Heart right ventricle (tissue), 16 donors: ENCODE results near the gene ABCA10. TPM values are rescaled to one million over a fixed set of nuclear protein-coding genes. Genes with fewer than 3 reads are reported as not detected.
"Not testable (repeated sequence)": the region's sequence is repeated elsewhere in the genome, so short reads cannot be mapped to it uniquely, and the experiment has no call there.

Experiments used
- ATAC-seq, 8 donors: fragments of 200-7000 bp; cut with Tn5 transposase; one replicate each; pipeline ENCODE4 v1.9.1; 2020; ENCODE audit warnings: mild to moderate bottlenecking in 8 of 8, moderate library complexity in 8 of 8, moderate number of reproducible peaks in 1 of 8
- DNase-seq, 2 donors: peaks; one replicate each; pipeline ENCODE4 v3.0.0-alpha.2; 2020
- H3K27ac ChIP-seq, 10 donors: fragments of 200-600 bp; sonication (generic) in 2 of 10; one replicate each; pipeline versions ENCODE4 v1.5.0 to v1.8.0; 2020 to 2022; ENCODE audit warnings: mild to moderate bottlenecking in 3 of 10
- H3K27me3 ChIP-seq, 7 donors: fragments of 200-600 bp; one replicate each; pipeline ENCODE4 v1.8.0; 2021 to 2022; ENCODE audit warnings: mild to moderate bottlenecking in 2 of 7
- H3K36me3 ChIP-seq, 9 donors: fragments of 200-600 bp; sonication (generic) in 1 of 9; one replicate each; pipeline versions ENCODE4 v1.5.0 to v1.8.0; 2020 to 2022; ENCODE audit warnings: mild to moderate bottlenecking in 2 of 9
- H3K4me1 ChIP-seq, 9 donors: fragments of 200-600 bp; sonication (generic) in 1 of 9; one replicate each; pipeline versions ENCODE4 v1.5.0 to v1.8.0; 2020 to 2022; ENCODE audit warnings: mild to moderate bottlenecking in 4 of 9
- H3K4me3 ChIP-seq, 10 donors: fragments of 200-600 bp; sonication (generic) in 2 of 10; one replicate each; pipeline versions ENCODE4 v1.5.0 to v1.8.0; 2020 to 2022; ENCODE audit warnings: mild to moderate bottlenecking in 7 of 10, moderate library complexity in 2 of 10
- H3K9me3 ChIP-seq, 11 donors: fragments of 200-600 bp in 10 of 11; sonication (generic) in 2 of 11; one replicate each; pipeline versions ENCODE4 v1.5.0 to v1.8.0; 2013 to 2022; ENCODE audit warnings: mild to moderate bottlenecking in 2 of 11, control low read depth in 1 of 11, moderate library complexity in 1 of 11
- WGBS, 2 donors: extraction: QIAGEN DNeasy Blood & Tissue Kit; methylation state at CpG; one replicate each; pipeline ENCODE4 v1.1.7; 2013; ENCODE audit warnings: inconsistent platforms in 1 of 2; 5-methylcytosine and 5-hydroxymethylcytosine counted together
- intact Hi-C, 10 donors: fragments of 100-400 bp; cut with DNase I; formaldehyde crosslinking; loops; one replicate each; pipeline versions ENCODE4 v1.11.1 to v1.14.2; 2022
- polyA plus RNA-seq, 2 donors: library from polyadenylated mRNA; stranded (reverse); fragments of 200-250 nt; gene quantifications; one replicate each; pipeline ENCODE4 v1.2.3, GENCODE V29; 2013
- total RNA-seq, 10 donors: library from RNA; stranded (reverse); fragmentation: NEBNext Ultra II Directional in 3 of 10; extraction: Animal tissue kit (Norgen Biotek cat#: 25700) in 3 of 10; gene quantifications; one replicate each; pipeline versions ENCODE4 v1.2.1 to v1.2.4, GENCODE V29; 2021 to 2023
- TF ChIP-seq, protein P1 (sequence below), 9 donors: fragments of 200-600 bp; sonication (generic) in 2 of 9; IDR thresholded peaks; one replicate each; pipeline versions ENCODE4 v1.5.0 to v1.8.0; 2021 to 2022; ENCODE audit warnings: antibody characterized with exemption in 9 of 9, mild to moderate bottlenecking in 5 of 9, moderate library complexity in 1 of 9
- donor health status: Arrhythmogenic right ventricular cardiomyopathy.
- donor health status: ischemic (EF 13 %, LVEDD 7.1; RV severe dilation, severe dysfunction).
- donor health status: healthy with polysubstance abuse.
- donor health status: DM: no; HTN: yes; CAD: no.
- donor health status: DM: no; HTN: no; CAD: no.
- donor health status: ischemic (EF 25% LVEDD 6.9; RV normal size, moderate dysfunction).
- donor health status: ischemic (EF 25% LVEDD 5.7; RV mildly dilated, moderate dysfunction).
- donor health status: healthy.
- donor health status: DM: yes; HTN: yes; CAD: no.
- donor health status: Ischemic cardiomyopathy.
- donor health status: ischemic (EF 35%, LVEDD 5.7; RV mildly dilated, moderate dysfunction).
- donor health status: nonischemic (EF 11% LVEDD 7.7; RV severe dilation, severe dysfunction).
- donor health status: DM: yes; HTN: yes; CAD: no.
- donor health status: PGD.
- donor health status: ischemic (EF 29% LVEDD 5.4; RV normal size, mild dysfunction).
- donor health status: nonischemic (EF 23%, LVEDD 6.1; RV moderate dilation, normal function).

The ABCA10 gene
- total and polyA plus RNA-seq, 12 donors = 1.0 to 60.9 (median 3.6) TPM

DNA sequence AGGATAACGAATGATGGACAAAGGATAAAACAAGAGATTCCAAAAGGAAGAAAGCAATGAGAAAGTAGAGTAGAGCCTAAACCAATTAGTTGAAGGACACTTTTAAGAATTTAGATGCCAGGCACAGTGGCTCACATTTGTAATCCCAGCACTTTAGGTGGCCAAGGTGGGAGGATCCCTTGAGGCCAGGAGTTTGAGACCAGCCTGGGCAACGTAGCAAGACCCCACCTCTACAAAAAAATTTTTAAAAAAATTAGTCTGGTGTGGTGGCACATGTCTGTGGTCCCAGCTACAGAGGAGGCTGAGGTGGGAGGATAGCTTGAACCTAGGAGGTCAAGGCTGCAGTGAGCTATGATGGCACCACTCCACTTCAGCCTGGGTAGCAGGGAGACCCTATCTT, 20.0 kb downstream of the ABCA10 start:
- TF ChIP-seq, protein P1, sequence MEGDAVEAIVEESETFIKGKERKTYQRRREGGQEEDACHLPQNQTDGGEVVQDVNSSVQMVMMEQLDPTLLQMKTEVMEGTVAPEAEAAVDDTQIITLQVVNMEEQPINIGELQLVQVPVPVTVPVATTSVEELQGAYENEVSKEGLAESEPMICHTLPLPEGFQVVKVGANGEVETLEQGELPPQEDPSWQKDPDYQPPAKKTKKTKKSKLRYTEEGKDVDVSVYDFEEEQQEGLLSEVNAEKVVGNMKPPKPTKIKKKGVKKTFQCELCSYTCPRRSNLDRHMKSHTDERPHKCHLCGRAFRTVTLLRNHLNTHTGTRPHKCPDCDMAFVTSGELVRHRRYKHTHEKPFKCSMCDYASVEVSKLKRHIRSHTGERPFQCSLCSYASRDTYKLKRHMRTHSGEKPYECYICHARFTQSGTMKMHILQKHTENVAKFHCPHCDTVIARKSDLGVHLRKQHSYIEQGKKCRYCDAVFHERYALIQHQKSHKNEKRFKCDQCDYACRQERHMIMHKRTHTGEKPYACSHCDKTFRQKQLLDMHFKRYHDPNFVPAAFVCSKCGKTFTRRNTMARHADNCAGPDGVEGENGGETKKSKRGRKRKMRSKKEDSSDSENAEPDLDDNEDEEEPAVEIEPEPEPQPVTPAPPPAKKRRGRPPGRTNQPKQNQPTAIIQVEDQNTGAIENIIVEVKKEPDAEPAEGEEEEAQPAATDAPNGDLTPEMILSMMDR (IDR thresholded peaks at IDR 0.05) = no peak
- peaks cover 0 to 17% (median 0%) of the 10 kb centered on the region in 11 donors for H3K9me3 ChIP-seq
- no peak overlapping the region for H3K4me3 ChIP-seq
- no peak for DNase-seq
- intact Hi-C loops = no loop called here
- no peaks in the 10 kb centered on the region for H3K27me3 ChIP-seq
- ATAC-seq = no peak
- 92 to 93% methylated on average over 2 of the region's 2 CpGs for WGBS, 2 donors
- H3K27ac ChIP-seq = no peak overlapping the region
- peaks cover 0 to 10% (median 4%) of the 10 kb centered on the region in 9 donors for H3K36me3 ChIP-seq
- H3K4me1 ChIP-seq = no peaks in the 10 kb centered on the region

DNA sequence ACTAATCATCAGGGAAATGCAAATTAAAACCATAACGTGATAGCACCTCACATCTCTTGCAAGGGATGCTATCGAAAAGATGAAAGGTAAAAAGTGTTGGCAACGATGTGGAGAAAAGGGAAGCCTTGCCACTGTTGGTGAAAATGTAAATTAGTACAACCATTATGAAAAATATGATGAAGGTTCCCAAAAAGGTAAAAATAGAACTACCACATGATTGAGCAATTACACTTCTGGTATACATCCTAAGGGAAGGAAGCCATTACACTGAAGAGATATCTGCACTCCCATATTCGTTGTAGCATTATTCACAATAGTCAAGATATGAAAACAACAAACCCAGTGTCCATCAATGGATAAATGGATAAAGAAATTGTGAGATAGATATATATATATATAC, 21.5 kb downstream of the ABCA10 start:
- Histone ChIP-seq H3K9me3 (peaks cover 0 to 8% (median 0%) of the 10 kb centered on the region in 11 donors), H3K36me3 (no peaks in the 10 kb centered on the region), H3K27ac (no peak overlapping the region), H3K27me3 (no peaks in the 10 kb centered on the region), H3K4me1 (no peaks in the 10 kb centered on the region), H3K4me3 (no peak overlapping the region)
- ATAC-seq (no peak), DNase-seq (no peak)
- WGBS, 2 donors = 75 to 77% methylated on average over 4 of the region's 4 CpGs
- intact Hi-C loops = no loop called here
- TF ChIP-seq, protein P1 (IDR thresholded peaks at IDR 0.05) = no peak

DNA sequence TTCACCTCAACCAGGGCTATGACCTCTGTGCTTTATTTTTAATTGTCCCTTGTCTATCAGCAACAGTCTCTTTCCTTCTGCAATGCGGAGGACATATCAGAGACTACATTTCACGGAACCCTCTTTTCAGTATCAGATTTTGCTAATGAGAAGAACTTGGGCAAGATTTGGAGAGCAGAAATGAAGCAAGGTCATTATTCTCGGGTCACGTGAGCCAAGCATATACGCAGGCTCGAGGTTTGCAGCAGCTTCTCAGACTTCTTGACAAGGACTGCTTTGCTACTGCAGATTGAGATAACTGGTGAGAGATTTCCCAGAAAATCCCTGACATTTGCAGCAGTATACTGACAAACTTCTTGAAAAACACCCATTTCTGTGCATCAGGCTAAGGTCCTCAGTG, 30.4 kb downstream of the ABCA10 start:
- TF ChIP-seq, protein P1 (IDR thresholded peaks at IDR 0.05) = no peak
- Histone ChIP-seq H3K4me1 (no peaks in the 10 kb centered on the region), H3K27me3 (no peaks in the 10 kb centered on the region), H3K36me3 (peaks cover 0 to 10% (median 0%) of the 10 kb centered on the region in 9 donors), H3K4me3 (no peak overlapping the region), H3K9me3 (no peaks in the 10 kb centered on the region), H3K27ac (no peak overlapping the region)
- intact Hi-C loops = no loop called here
- no peak for ATAC-seq
- no peak for DNase-seq
- WGBS, 2 donors = 62 to 65% methylated on average over 6 of the region's 6 CpGs

- intact Hi-C loops, H3K27ac ChIP-seq, H3K27me3 ChIP-seq, H3K9me3 ChIP-seq, H3K4me3 ChIP-seq, ATAC-seq, H3K4me1 ChIP-seq: not testable (repeated sequence)
- peaks cover 0 to 26% (median 0%) of the 10 kb centered on the region in 9 donors for H3K36me3 ChIP-seq
- peak in 1 of 2 donors; percentile 9 for DNase-seq
- 96 to 97% methylated on average over 32 to 39 of the region's 40 CpGs for WGBS, 2 donors
Measured at GRCh38 chr17:69196105-69196653, 32.4 kb downstream of the ABCA10 start.

DNA sequence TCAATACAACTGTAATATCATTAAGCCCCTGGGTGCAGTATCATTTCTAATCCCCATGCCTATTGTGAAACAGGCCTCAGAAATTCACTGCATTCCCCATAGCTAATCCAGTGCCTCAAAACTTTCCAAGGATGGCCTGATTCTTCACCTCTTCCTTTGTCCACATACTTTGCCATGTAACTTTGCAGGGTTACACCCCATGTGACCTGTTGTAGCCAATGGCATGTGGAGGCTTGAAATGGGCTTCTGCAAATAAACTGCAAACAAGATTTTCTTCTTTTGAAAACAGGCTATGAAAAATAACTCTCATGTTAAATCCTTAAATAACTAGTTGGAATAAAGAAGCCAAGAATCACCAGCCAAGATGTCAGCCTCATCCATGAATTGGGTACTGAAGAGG, 35.9 kb downstream of the ABCA10 start:
- TF ChIP-seq, protein P1 (IDR thresholded peaks at IDR 0.05) = no peak
- Histone ChIP-seq H3K36me3 (peaks cover 0 to 36% (median 0%) of the 10 kb centered on the region in 9 donors), H3K4me3 (no peak overlapping the region), H3K4me1 (no peaks in the 10 kb centered on the region), H3K9me3 (no peaks in the 10 kb centered on the region), H3K27me3 (no peaks in the 10 kb centered on the region), H3K27ac (no peak overlapping the region)
- ATAC-seq (no peak), DNase-seq (no peak)
- intact Hi-C loops = no loop called here
